OCI-LY7 (cell line): Measurements from ENCODE around the gene TRAF3. TPM values are rescaled to one million over a fixed set of nuclear protein-coding genes. Genes with fewer than 3 reads are reported as not detected.

Experiments used
- BruUV-seq: library from RNA; stranded (reverse); fragments of 400-500 nt; replicated peaks from 2 replicates; lab custom pipeline; 2021; lab: Mats Ljungman, UMichigan
- CTCF ChIA-PET: fragments of 300-600 bp; sonication (Branson Sonifier 250); formaldehyde crosslinking; loops from one replicate; lab custom pipeline; 2022; ENCODE audit warnings: antibody characterized with exemption; ENCODE audit not compliant: unreplicated experiment; lab: Charles Lee
- POLR2A ChIA-PET: fragments of 300-600 bp; sonication (Branson Sonifier 250); formaldehyde crosslinking; loops from one replicate; lab custom pipeline; 2022; ENCODE audit warnings: antibody characterized with exemption; lab: Charles Lee
- DNase-seq: peaks from one replicate; pipeline ENCODE4 v3.0.0-alpha.2; 2015; ENCODE audit warnings: low spot score
- H2AFZ ChIP-seq: fragments of 200-600 bp; sonication (generic), shearing (Covaris generic); 2 replicates; pipeline ENCODE4 v1.6.1; 2014; ENCODE audit warnings: mild to moderate bottlenecking, antibody characterized with exemption, low read length, moderate library complexity
- H3K27ac ChIP-seq: fragments of 200-600 bp; sonication (generic); 2 replicates; pipeline ENCODE4 v1.5.1; 2014; ENCODE audit warnings: mixed run types, low read depth, mild to moderate bottlenecking, moderate library complexity, low read length, inconsistent platforms; ENCODE audit not compliant: poor library complexity, severe bottlenecking
- H3K36me3 ChIP-seq: fragments of 200-600 bp; sonication (generic); 2 replicates; pipeline ENCODE4 v1.6.1; 2014; ENCODE audit warnings: mild to moderate bottlenecking, antibody characterized with exemption, low read length, moderate library complexity, mixed read lengths; ENCODE audit not compliant: insufficient read depth
- H3K4me1 ChIP-seq: fragments of 200-600 bp; sonication (generic); 2 replicates; pipeline ENCODE4 v1.5.1; 2014; ENCODE audit warnings: mild to moderate bottlenecking, low read length; ENCODE audit not compliant: insufficient read depth, poor library complexity, severe bottlenecking
- H3K4me2 ChIP-seq: fragments of 200-600 bp; sonication (generic); 2 replicates; pipeline ENCODE4 v1.6.1; 2014; ENCODE audit warnings: mild to moderate bottlenecking, low read length
- H3K4me3 ChIP-seq: fragments of 200-600 bp; sonication (generic); 2 replicates; pipeline ENCODE4 v1.5.1; 2014; ENCODE audit warnings: mild to moderate bottlenecking, low read depth, low read length; ENCODE audit not compliant: poor library complexity, severe bottlenecking
- H3K79me2 ChIP-seq: fragments of 200-600 bp; sonication (generic); 2 replicates; pipeline ENCODE4 v1.6.1; 2016; ENCODE audit warnings: low read depth, mild to moderate bottlenecking, low read length, moderate library complexity, mixed read lengths; ENCODE audit not compliant: insufficient read depth
- H3K9me2 ChIP-seq: fragments of 200-600 bp; sonication (generic); 2 replicates; pipeline ENCODE4 v1.6.1; 2016; ENCODE audit warnings: mild to moderate bottlenecking, low read length, mixed read lengths; ENCODE audit not compliant: insufficient read depth
- H3K9me3 ChIP-seq: fragments of 200-600 bp; sonication (generic); 2 replicates; pipeline ENCODE4 v1.6.1; 2014; ENCODE audit warnings: mild to moderate bottlenecking, mixed run types, low read length, mixed read lengths
- H4K20me1 ChIP-seq: fragments of 200-600 bp; sonication (generic); 2 replicates; pipeline ENCODE4 v1.6.1; 2014; ENCODE audit warnings: mild to moderate bottlenecking, antibody characterized with exemption, low read length, moderate library complexity, mixed read lengths; ENCODE audit not compliant: insufficient read depth
- CTCF ChIP-seq: fragments of 200-600 bp; sonication (generic); conservative IDR thresholded peaks from 2 replicates; pipeline ENCODE4 v1.5.1; 2014; ENCODE audit warnings: mild to moderate bottlenecking, antibody characterized with exemption, low read length, moderate library complexity, mixed read lengths
- EZH2phosphoT487 ChIP-seq: fragments of 200-600 bp; sonication (generic); IDR thresholded peaks from 2 replicates; pipeline ENCODE4 v1.6.1; 2018; ENCODE audit warnings: low read depth, borderline replicate concordance, mild to moderate bottlenecking, mixed run types, antibody characterized with exemption, low read length, moderate library complexity, mixed read lengths
- intact Hi-C: fragments of 100-400 bp; cut with micrococcal nuclease; formaldehyde crosslinking; loops from one replicate; pipeline ENCODE4 v1.10.0; 2022; ENCODE audit not compliant: unreplicated experiment
- total RNA-seq, 2 experiments: library from RNA; depleted of rRNA in 1 of 2; stranded (reverse); fragments of >200 nt in 1 of 2; shearing (Covaris generic) in 1 of 2; gene quantifications; 2 replicates each; pipeline ENCODE4 v1.2.3, GENCODE V29; 2014 to 2022

Gene TRAF3
- total RNA-seq, 2 experiments from 2014 or later: 0.82 to 2.9 TPM

GRCh38 chr14:102955636-102956408 lies 178.6 kb downstream of the TRAF3 start:
- H2AFZ ChIP-seq: no peak overlapping the region

GRCh38 chr14:102957222-102957621 lies 180.0 kb downstream of the TRAF3 start:
- TF ChIP-seq EZH2phosphoT487 (no peak), CTCF (no peak)
- H3K9me3 ChIP-seq: no peaks in the 10 kb centered on the region
- no peaks in the 10 kb centered on the region for H3K4me1 ChIP-seq
- intact Hi-C loops: no loop called here
- H3K79me2 ChIP-seq: no peaks in the 10 kb centered on the region
- H3K27ac ChIP-seq: no peak overlapping the region
- H2AFZ ChIP-seq: no peak overlapping the region
- CTCF ChIA-PET: no interaction called here
- BruUV-seq: no TSS peak
- no peaks in the 10 kb centered on the region for H4K20me1 ChIP-seq
- H3K4me2 ChIP-seq: no peak overlapping the region
- no peaks in the 10 kb centered on the region for H3K36me3 ChIP-seq
- POLR2A ChIA-PET: interaction anchor here (0.6 kb wide), 1 partner anchor 545 kb away, joined by 4 read pairs; no protein-coding TSS in a partner anchor
- no peak for DNase-seq
- no peaks in the 10 kb centered on the region for H3K9me2 ChIP-seq
- no peak overlapping the region for H3K4me3 ChIP-seq

More at GRCh38 chr14:102955636-102956408, 178.6 kb downstream of the TRAF3 start:
- Histone ChIP-seq H3K9me2 (no peaks in the 10 kb centered on the region), H3K4me3 (no peak overlapping the region), H3K79me2 (no peaks in the 10 kb centered on the region), H3K36me3 (no peaks in the 10 kb centered on the region), H3K9me3 (no peaks in the 10 kb centered on the region), H4K20me1 (no peaks in the 10 kb centered on the region), H3K4me1 (no peaks in the 10 kb centered on the region), H3K27ac (no peak overlapping the region), H3K4me2 (no peak overlapping the region)
- BruUV-seq: no TSS peak
- intact Hi-C loops: no loop called here
- TF ChIP-seq EZH2phosphoT487: no peak
- TF ChIP-seq CTCF: no peak
- no peak for DNase-seq
- ChIA-PET POLR2A (interaction anchor here (1.0 kb wide), 1 partner anchor 70 kb away, joined by 3 read pairs; no protein-coding TSS in a partner anchor), CTCF (no interaction called here)

GRCh38 chr14:102958461-102958860 lies 181.2 kb downstream of the TRAF3 start:
- TF ChIP-seq CTCF (no peak), EZH2phosphoT487 (no peak)
- CTCF ChIA-PET: no interaction called here
- Histone ChIP-seq H3K4me1 (no peaks in the 10 kb centered on the region), H3K27ac (no peak overlapping the region), H4K20me1 (no peaks in the 10 kb centered on the region), H3K4me3 (no peak overlapping the region), H2AFZ (no peak overlapping the region), H3K79me2 (no peaks in the 10 kb centered on the region), H3K4me2 (no peak overlapping the region), H3K9me3 (no peaks in the 10 kb centered on the region), H3K36me3 (no peaks in the 10 kb centered on the region), H3K9me2 (no peaks in the 10 kb centered on the region)
- POLR2A ChIA-PET: no interaction called here
- DNase-seq: no peak
- intact Hi-C loops: no loop called here
- BruUV-seq: no TSS peak
